OCI-LY1 (cell line): ENCODE data around the gene PLA2G4B.

Source experiments
- H2AFZ ChIP-seq: fragments of 200-600 bp; sonication (generic), shearing (Covaris generic); 2 replicates; pipeline ENCODE4 v1.6.0; 2014; ENCODE audit warnings: antibody characterized with exemption, mild to moderate bottlenecking, low read length
- H3F3A ChIP-seq: fragments of 200-600 bp; sonication (generic), shearing (Covaris generic); 2 replicates; pipeline ENCODE4 v1.6.0; 2014; ENCODE audit warnings: mild to moderate bottlenecking, antibody characterized with exemption, low read length, moderate library complexity; ENCODE audit not compliant: insufficient read depth
- H3K27ac ChIP-seq: fragments of 200-600 bp; sonication (generic); 2 replicates; pipeline ENCODE4 v1.5.1; 2014; ENCODE audit warnings: low read length, mixed run types, mild to moderate bottlenecking, low read depth; ENCODE audit not compliant: poor library complexity, severe bottlenecking
- H3K27me3 ChIP-seq: fragments of 200-600 bp; sonication (generic); 2 replicates; pipeline ENCODE4 v1.6.0; 2014; ENCODE audit warnings: antibody characterized with exemption, mild to moderate bottlenecking, low read length, moderate library complexity; ENCODE audit not compliant: insufficient read depth
- H3K36me3 ChIP-seq: fragments of 200-600 bp; sonication (generic); 2 replicates; pipeline ENCODE4 v1.6.1; 2014; ENCODE audit warnings: mild to moderate bottlenecking, antibody characterized with exemption, low read length, moderate library complexity, mixed read lengths; ENCODE audit not compliant: insufficient read depth
- H3K4me1 ChIP-seq: fragments of 200-600 bp; sonication (generic); 2 replicates; pipeline ENCODE4 v1.5.1; 2014; ENCODE audit warnings: mild to moderate bottlenecking, low read length, moderate library complexity; ENCODE audit not compliant: insufficient read depth, severe bottlenecking
- H3K4me2 ChIP-seq: fragments of 200-600 bp; sonication (generic), shearing (Covaris generic); 2 replicates; pipeline ENCODE4 v1.6.1; 2014; ENCODE audit warnings: low read length
- H3K4me3 ChIP-seq: fragments of 200-600 bp; sonication (generic); 2 replicates; pipeline ENCODE4 v1.5.1; 2014; ENCODE audit warnings: low read length, low read depth, mild to moderate bottlenecking, mixed read lengths; ENCODE audit not compliant: poor library complexity, severe bottlenecking
- H3K79me2 ChIP-seq: fragments of 200-600 bp; shearing (Covaris generic); 2 replicates; pipeline ENCODE4 v1.6.1; 2016; ENCODE audit warnings: mixed run types, low read length, mixed read lengths; ENCODE audit not compliant: insufficient read depth
- H3K9ac ChIP-seq: fragments of 200-600 bp; sonication (generic), shearing (Covaris generic); 2 replicates; pipeline ENCODE4 v1.6.1; 2014; ENCODE audit warnings: mild to moderate bottlenecking, low read length, mixed read lengths
- H3K9me2 ChIP-seq: fragments of 200-600 bp; sonication (generic), shearing (Covaris generic); 2 replicates; pipeline ENCODE4 v1.6.1; 2014; ENCODE audit warnings: low read depth, mild to moderate bottlenecking, low read length, mixed read lengths
- H3K9me3 ChIP-seq: fragments of 200-600 bp; shearing (Covaris generic); 2 replicates; pipeline ENCODE4 v1.6.1; 2014; ENCODE audit warnings: low read length, mixed read lengths
- H4K20me1 ChIP-seq: fragments of 200-600 bp; sonication (generic), shearing (Covaris generic); 2 replicates; pipeline ENCODE4 v1.6.0; 2016; ENCODE audit warnings: mild to moderate bottlenecking, low read length; ENCODE audit not compliant: insufficient read depth
- CTCF ChIP-seq: fragments of 200-600 bp; sonication (generic), shearing (Covaris generic); IDR thresholded peaks from 2 replicates; pipeline ENCODE4 v1.5.1; 2017; ENCODE audit warnings: mild to moderate bottlenecking, antibody characterized with exemption, low read length, moderate library complexity, mixed read lengths
- EZH2 ChIP-seq: fragments of 200-600 bp; sonication (generic), shearing (Covaris generic); IDR thresholded peaks from 2 replicates; pipeline ENCODE4 v1.8.0; 2017; ENCODE audit warnings: borderline replicate concordance, mixed run types, mild to moderate bottlenecking, antibody characterized with exemption, low read length, moderate library complexity, mixed read lengths

The PLA2G4B gene

GRCh38 chr15:41811432-41812195 lies 27.0 kb upstream of the PLA2G4B start:
- no peak overlapping the region for H3K4me3 ChIP-seq
- H3F3A ChIP-seq, result no peaks in the 10 kb centered on the region
- H2AFZ ChIP-seq, result no peak overlapping the region
- no peak overlapping the region for H3K4me2 ChIP-seq
- H3K27me3 ChIP-seq, result no peaks in the 10 kb centered on the region
- no peaks in the 10 kb centered on the region for H3K9me3 ChIP-seq
- no peaks in the 10 kb centered on the region for H3K79me2 ChIP-seq
- no peak overlapping the region for H3K9ac ChIP-seq
- H3K27ac ChIP-seq, result peak overlapping the region; percentile 27
- H3K4me1 ChIP-seq, result peaks cover 21% of the 10 kb centered on the region
- H3K9me2 ChIP-seq, result no peaks in the 10 kb centered on the region
- no peaks in the 10 kb centered on the region for H4K20me1 ChIP-seq
- TF ChIP-seq CTCF (peak; percentile 97), EZH2 (no peak)
- H3K36me3 ChIP-seq, result peaks cover 5% of the 10 kb centered on the region; the same call in 1 of the 2 replicates

- Histone ChIP-seq H3K9me3 (no peaks in the 10 kb centered on the region), H2AFZ (no peak overlapping the region), H3K4me3 (no peak overlapping the region), H3F3A (no peaks in the 10 kb centered on the region), H3K36me3 (peaks cover 5% of the 10 kb centered on the region; the same call in 1 of the 2 replicates), H3K9me2 (no peaks in the 10 kb centered on the region), H3K79me2 (no peaks in the 10 kb centered on the region), H3K4me1 (peaks cover 21% of the 10 kb centered on the region), H3K27ac (no peak overlapping the region), H3K27me3 (no peaks in the 10 kb centered on the region), H3K4me2 (no peak overlapping the region), H3K9ac (no peak overlapping the region), H4K20me1 (no peaks in the 10 kb centered on the region)
- no peak for TF ChIP-seq EZH2
- no peak for TF ChIP-seq CTCF
Observed at GRCh38 chr15:41812820-41813375, 25.7 kb upstream of the PLA2G4B start.

- H3K79me2 ChIP-seq, result no peaks in the 10 kb centered on the region
Observed at GRCh38 chr15:41813426-41813825, 25.2 kb upstream of the PLA2G4B start.

More at GRCh38 chr15:41813426-41813825, 25.2 kb upstream of the PLA2G4B start:
- peaks cover 21% of the 10 kb centered on the region for H3K4me1 ChIP-seq
- no peaks in the 10 kb centered on the region for H4K20me1 ChIP-seq
- no peak for TF ChIP-seq EZH2
- no peak for TF ChIP-seq CTCF
- no peaks in the 10 kb centered on the region for H3K9me3 ChIP-seq
- H3K9me2 ChIP-seq, result no peaks in the 10 kb centered on the region
- no peak overlapping the region for H2AFZ ChIP-seq
- H3K9ac ChIP-seq, result no peak overlapping the region
- H3K4me3 ChIP-seq, result no peak overlapping the region
- H3K4me2 ChIP-seq, result no peak overlapping the region
- no peak overlapping the region for H3K27ac ChIP-seq
- H3F3A ChIP-seq, result no peaks in the 10 kb centered on the region
- no peaks in the 10 kb centered on the region for H3K27me3 ChIP-seq
- H3K36me3 ChIP-seq, result peaks cover 5% of the 10 kb centered on the region; the same call in 1 of the 2 replicates
